Measurements from ENCODE around the gene PTPRE. TPM values are rescaled to one million over a fixed set of nuclear protein-coding genes. Genes with fewer than 3 reads are reported as not detected.

Gene PTPRE
- total and polyA plus RNA-seq, 2 of the 4 experiments (the other 2 are of a cell fraction): 0.34 to 0.54 TPM

DNA sequence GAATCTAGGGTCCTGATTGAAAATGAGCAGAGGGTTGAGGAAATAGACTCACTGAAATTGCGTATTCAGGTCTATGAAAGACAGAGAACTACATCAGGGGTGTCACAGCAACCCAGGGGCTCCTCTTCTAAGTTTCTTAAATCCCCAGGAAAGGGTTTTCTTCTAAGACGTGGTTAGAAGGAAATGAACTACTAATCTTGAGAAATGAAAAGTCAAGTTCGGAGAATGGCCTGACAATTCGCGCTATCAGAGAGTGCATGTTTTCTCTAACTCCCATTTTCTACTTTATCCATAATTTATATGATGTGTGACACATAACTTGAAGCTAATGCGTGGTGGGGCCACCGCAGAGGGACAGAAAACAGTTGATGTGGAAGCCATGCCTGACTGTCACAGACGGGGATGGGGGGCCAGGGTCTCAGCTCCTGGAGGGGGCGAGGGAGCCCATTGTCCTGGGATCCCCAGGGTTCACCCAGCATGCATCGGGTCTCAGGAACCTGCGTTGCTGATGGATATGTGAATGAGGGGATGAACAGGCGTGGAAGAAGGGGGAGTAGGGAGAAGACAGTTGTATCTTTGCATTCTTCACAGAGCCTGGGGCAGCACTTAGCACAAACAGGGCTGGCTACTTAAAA lies 86.3 kb downstream of the PTPRE start:
- intact Hi-C loops (cut with micrococcal nuclease): no loop called here

More for the DNA sequence above, 86.3 kb downstream of the PTPRE start:
- Histone ChIP-seq H3K4me3 (ENCODE audit: insufficient read depth, low read depth, low read length) (no peak overlapping the region), H3K36me3 (ENCODE audit: control insufficient read depth, insufficient read depth, low read length) (no peaks in the 10 kb centered on the region), H2AFZ (replicated peaks; ENCODE audit: low read length, poor library complexity) (no peak overlapping the region), H3K18ac (ENCODE audit: low read depth, low read length) (no peak overlapping the region), H4K5ac (ENCODE audit: low read depth, low read length) (no peak overlapping the region), H3K27me3 (ENCODE audit: control insufficient read depth, insufficient read depth, low read length) (peaks cover 1% of the 10 kb centered on the region; the same call in 1 of the 2 replicates), H4K91ac (ENCODE audit: insufficient read depth, low read depth, low read length) (no peak overlapping the region), H2BK20ac (ENCODE audit: low read depth, low read length) (no peak overlapping the region), H3K27ac (ENCODE audit: insufficient read depth, low read length) (no peak overlapping the region), H2BK120ac (ENCODE audit: low read depth, low read length) (no peak overlapping the region), H4K8ac (ENCODE audit: low read depth in 2 of 2, low read length in 2 of 2) (no peak overlapping the region), H3K23ac (ENCODE audit: low read depth, low read length) (no peak overlapping the region), H3K9me3 (ENCODE audit: control insufficient read depth, insufficient read depth, low read length) (no peaks in the 10 kb centered on the region), H3K4me2 (ENCODE audit: low read depth, low read length) (no peak overlapping the region), H3K56ac (ENCODE audit: extremely low read depth, insufficient read depth, low read length) (no peak overlapping the region), H2BK15ac (ENCODE audit: low read depth, low read length) (no peak overlapping the region), H2AK5ac (ENCODE audit: low read depth, low read length) (no peak overlapping the region), H3K79me1 (ENCODE audit: low read depth in 1 of 2, low read length in 2 of 2) (no peaks in the 10 kb centered on the region), H2AK9ac (replicated peaks; ENCODE audit: low read depth, low read length, poor library complexity) (no peak overlapping the region), H4K20me1 (ENCODE audit: insufficient read depth, low read length) (no peaks in the 10 kb centered on the region), H2BK5ac (ENCODE audit: low read depth, low read length, poor library complexity, severe bottlenecking) (no peak overlapping the region), H3K14ac (replicated peaks; ENCODE audit: low read depth, low read length) (no peak overlapping the region), H3K4me1 (ENCODE audit: control insufficient read depth, insufficient read depth, low read length) (peaks cover 4% of the 10 kb centered on the region), H3K4ac (ENCODE audit: low read depth, low read length) (no peak overlapping the region), H3K9ac (ENCODE audit: low read depth, low read length) (no peak overlapping the region), H3K9me1 (ENCODE audit: insufficient read depth, low read length) (no peaks in the 10 kb centered on the region)
- dilution Hi-C loops (cut with HindIII; ENCODE audit: low sequenced_read_pairs, unreplicated experiment): no loop called here
- no peak for ATAC-seq (ENCODE audit: low read depth)
- DNase-seq: no peak
- no CpG with 5 or more reads among the region's 12 CpGs for WGBS, 2 experiments (ENCODE audit: extremely low coverage in 2 of 2, insufficient read length in 1 of 2)
- POLR2A ChIA-PET (ENCODE audit: unreplicated experiment): no interaction called here
- in situ Hi-C loops (cut with MboI; ENCODE audit: low sequenced_read_pairs): no loop called here
- BruUV-seq (replicated peaks): no TSS peak
- CTCF ChIA-PET: no interaction called here
- TF ChIP-seq, protein P1, sequence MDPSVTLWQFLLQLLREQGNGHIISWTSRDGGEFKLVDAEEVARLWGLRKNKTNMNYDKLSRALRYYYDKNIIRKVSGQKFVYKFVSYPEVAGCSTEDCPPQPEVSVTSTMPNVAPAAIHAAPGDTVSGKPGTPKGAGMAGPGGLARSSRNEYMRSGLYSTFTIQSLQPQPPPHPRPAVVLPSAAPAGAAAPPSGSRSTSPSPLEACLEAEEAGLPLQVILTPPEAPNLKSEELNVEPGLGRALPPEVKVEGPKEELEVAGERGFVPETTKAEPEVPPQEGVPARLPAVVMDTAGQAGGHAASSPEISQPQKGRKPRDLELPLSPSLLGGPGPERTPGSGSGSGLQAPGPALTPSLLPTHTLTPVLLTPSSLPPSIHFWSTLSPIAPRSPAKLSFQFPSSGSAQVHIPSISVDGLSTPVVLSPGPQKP (IDR thresholded peaks at IDR 0.05; ENCODE audit: borderline replicate concordance, low read depth, low read length): no peak
- TF ChIP-seq MXI1 (IDR thresholded peaks at IDR 0.05; ENCODE audit: borderline replicate concordance, low read depth, low read length) (no peak), CEBPB (IDR thresholded peaks at IDR 0.05; ENCODE audit: low read depth, low read length) (no peak), MAZ (IDR thresholded peaks at IDR 0.05; ENCODE audit: borderline replicate concordance, low read depth, low read length) (no peak), MAFK (IDR thresholded peaks at IDR 0.05; ENCODE audit: low read depth, low read length) (no peak), RCOR1 (IDR thresholded peaks at IDR 0.05; ENCODE audit: insufficient replicate concordance, low read length) (no peak), FOS (IDR thresholded peaks at IDR 0.05; ENCODE audit: low read depth, low read length) (no peak), RAD21 (IDR thresholded peaks at IDR 0.05; ENCODE audit: low read length) (no peak), RFX5 (IDR thresholded peaks at IDR 0.05; ENCODE audit: low read depth, low read length) (no peak), CHD1 (IDR thresholded peaks at IDR 0.05; ENCODE audit: low read depth, low read length) (no peak), SMC3 (IDR thresholded peaks at IDR 0.05; ENCODE audit: low read depth, low read length) (no peak)
- TF ChIP-seq, protein P2, sequence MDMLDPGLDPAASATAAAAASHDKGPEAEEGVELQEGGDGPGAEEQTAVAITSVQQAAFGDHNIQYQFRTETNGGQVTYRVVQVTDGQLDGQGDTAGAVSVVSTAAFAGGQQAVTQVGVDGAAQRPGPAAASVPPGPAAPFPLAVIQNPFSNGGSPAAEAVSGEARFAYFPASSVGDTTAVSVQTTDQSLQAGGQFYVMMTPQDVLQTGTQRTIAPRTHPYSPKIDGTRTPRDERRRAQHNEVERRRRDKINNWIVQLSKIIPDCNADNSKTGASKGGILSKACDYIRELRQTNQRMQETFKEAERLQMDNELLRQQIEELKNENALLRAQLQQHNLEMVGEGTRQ (IDR thresholded peaks at IDR 0.05; ENCODE audit: low read depth, low read length): no peak
- TF ChIP-seq, protein P3, sequence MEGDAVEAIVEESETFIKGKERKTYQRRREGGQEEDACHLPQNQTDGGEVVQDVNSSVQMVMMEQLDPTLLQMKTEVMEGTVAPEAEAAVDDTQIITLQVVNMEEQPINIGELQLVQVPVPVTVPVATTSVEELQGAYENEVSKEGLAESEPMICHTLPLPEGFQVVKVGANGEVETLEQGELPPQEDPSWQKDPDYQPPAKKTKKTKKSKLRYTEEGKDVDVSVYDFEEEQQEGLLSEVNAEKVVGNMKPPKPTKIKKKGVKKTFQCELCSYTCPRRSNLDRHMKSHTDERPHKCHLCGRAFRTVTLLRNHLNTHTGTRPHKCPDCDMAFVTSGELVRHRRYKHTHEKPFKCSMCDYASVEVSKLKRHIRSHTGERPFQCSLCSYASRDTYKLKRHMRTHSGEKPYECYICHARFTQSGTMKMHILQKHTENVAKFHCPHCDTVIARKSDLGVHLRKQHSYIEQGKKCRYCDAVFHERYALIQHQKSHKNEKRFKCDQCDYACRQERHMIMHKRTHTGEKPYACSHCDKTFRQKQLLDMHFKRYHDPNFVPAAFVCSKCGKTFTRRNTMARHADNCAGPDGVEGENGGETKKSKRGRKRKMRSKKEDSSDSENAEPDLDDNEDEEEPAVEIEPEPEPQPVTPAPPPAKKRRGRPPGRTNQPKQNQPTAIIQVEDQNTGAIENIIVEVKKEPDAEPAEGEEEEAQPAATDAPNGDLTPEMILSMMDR (conservative IDR thresholded peaks at IDR 0.05; ENCODE audit: low read depth, low read length): no peak
